Endometrial microvascular endothelial cells (primary cell): ENCODE data around the gene SDSL. TPM values are rescaled to one million over a fixed set of nuclear protein-coding genes. Genes with fewer than 3 reads are reported as not detected.

Source experiments
- in situ Hi-C: cut with HindIII; loops from 2 replicates; pipeline ENCODE4 v1.10.0; 2017; ENCODE audit warnings: low sequenced_read_pairs, low pct_unique_long_range_greater_than_20kb; ENCODE audit errors: inconsistent ontology term
- total RNA-seq: library from RNA; depleted of rRNA; stranded (reverse); fragments of >200 nt; gene quantifications from one replicate; pipeline ENCODE4 v1.2.3, GENCODE V29; 2015; ENCODE audit errors: inconsistent ontology term

SDSL gene
- total RNA-seq, 1 donor from 2014 or later, result 8.6 TPM

GRCh38 chr12:113473942-113474341 lies 51.8 kb downstream of the SDSL start:
- in situ Hi-C loops, result no loop called here

- in situ Hi-C loops, result no loop called here
These were observed 52.7 kb downstream of the SDSL start for GRCh38 chr12:113474635-113475436.

GRCh38 chr12:113475451-113476175 lies 53.4 kb downstream of the SDSL start:
- in situ Hi-C loops, result no loop called here

GRCh38 chr12:113476176-113476986 lies 54.2 kb downstream of the SDSL start:
- in situ Hi-C loops, result no loop called here

- in situ Hi-C loops, result no loop called here
These were observed 55.1 kb downstream of the SDSL start for GRCh38 chr12:113477171-113477841.

- in situ Hi-C loops, result no loop called here
These were observed 55.6 kb downstream of the SDSL start for GRCh38 chr12:113477842-113478215.

- in situ Hi-C loops, result no loop called here
These were observed 56.3 kb downstream of the SDSL start for GRCh38 chr12:113478351-113479011.

GRCh38 chr12:113479216-113479589 lies 57.0 kb downstream of the SDSL start:
- in situ Hi-C loops, result no loop called here

GRCh38 chr12:113479590-113480335 lies 57.6 kb downstream of the SDSL start:
- in situ Hi-C loops, result no loop called here

- in situ Hi-C loops, result no loop called here
These were observed 58.3 kb downstream of the SDSL start for GRCh38 chr12:113480336-113480971.

- in situ Hi-C loops, result no loop called here
These were observed 60.2 kb downstream of the SDSL start for GRCh38 chr12:113482334-113482733.

GRCh38 chr12:113485330-113485729 lies 63.1 kb downstream of the SDSL start:
- in situ Hi-C loops, result no loop called here

GRCh38 chr12:113486722-113487121 lies 64.5 kb downstream of the SDSL start:
- in situ Hi-C loops, result no loop called here

Other genes starting within 250 kb of the SDSL start
- gene DDX54, start 236.9 kb upstream of the SDSL start, total RNA-seq, result 91.8 TPM
- 36.9 TPM for gene RITA1, start 236.7 kb upstream of the SDSL start, total RNA-seq
- 8.2 TPM for gene TPCN1, start 200.9 kb upstream of the SDSL start, total RNA-seq
- gene SLC8B1, start 87.3 kb upstream of the SDSL start, total RNA-seq, result 78.8 TPM
- gene PLBD2, start 63.8 kb upstream of the SDSL start, total RNA-seq, result 53.3 TPM
- gene SDS, start 18.5 kb upstream of the SDSL start, total RNA-seq, result not detected
- not detected for gene LHX5, start 49.5 kb downstream of the SDSL start, total RNA-seq